Left ventricle myocardium superior (tissue), 1 donor: ENCODE measurements around the gene ULK1. TPM values are rescaled to one million over a fixed set of nuclear protein-coding genes. Genes with fewer than 3 reads are reported as not detected.
A peak's percentile ranks its signal among the peaks of the same experiment; 100 is the strongest.

ENCODE experiments used
- ATAC-seq: fragments of 200-7000 bp; cut with Tn5 transposase; one replicate; pipeline ENCODE4 v1.9.1; 2020; ENCODE audit warnings: mild to moderate bottlenecking, moderate library complexity
- DNase-seq: peaks from one replicate; pipeline ENCODE4 v3.0.0-alpha.2; 2020
- intact Hi-C: fragments of 100-400 bp; cut with micrococcal nuclease; formaldehyde crosslinking; loops from one replicate; pipeline ENCODE4 v1.11.0; 2022
- total RNA-seq: library from RNA; stranded (reverse); fragmentation: NEBNext Ultra II Directional; extraction: Animal tissue kit (Norgen Biotek cat#: 25700); gene quantifications from one replicate; pipeline ENCODE4 v1.2.1, GENCODE V29; 2021
- donor health status: DM: no; HTN: yes; CAD: no; lungs with severe emphysema.

ULK1 gene
- total RNA-seq, 1 donor from 2014 or later = 64.0 TPM

GRCh38 chr12:131915823-131916222, 21.4 kb downstream of the ULK1 start:
- no peak for DNase-seq
- intact Hi-C loops = no loop called here
- no peak for ATAC-seq

GRCh38 chr12:131916306-131917138, 22.1 kb downstream of the ULK1 start:
- DNase-seq (peak; percentile 30), ATAC-seq (no peak)
- intact Hi-C loops = no loop called here

GRCh38 chr12:131917139-131917710, 22.8 kb downstream of the ULK1 start:
- intact Hi-C loops = no loop called here
- no peak for ATAC-seq
- no peak for DNase-seq

- intact Hi-C loops = no loop called here
- no peak for DNase-seq
- no peak for ATAC-seq
These were observed 23.4 kb downstream of the ULK1 start for GRCh38 chr12:131917711-131918306.

GRCh38 chr12:131918311-131919050, 24.1 kb downstream of the ULK1 start:
- ATAC-seq = no peak
- DNase-seq = no peak
- intact Hi-C loops = no loop called here

GRCh38 chr12:131919051-131919347, 24.6 kb downstream of the ULK1 start:
- DNase-seq (no peak), ATAC-seq (no peak)
- intact Hi-C loops = no loop called here

GRCh38 chr12:131919366-131920156, 25.1 kb downstream of the ULK1 start:
- no peak for ATAC-seq
- intact Hi-C loops = no loop called here
- no peak for DNase-seq

- DNase-seq = no peak
- no peak for ATAC-seq
- intact Hi-C loops = no loop called here
These were observed 25.7 kb downstream of the ULK1 start for GRCh38 chr12:131920157-131920508.

- DNase-seq (peak; percentile 63), ATAC-seq (peak; percentile 52)
- intact Hi-C loops = no loop called here
These were observed 26.7 kb downstream of the ULK1 start for GRCh38 chr12:131920902-131921840.

- DNase-seq (peak; percentile 75), ATAC-seq (peak; percentile 81)
- intact Hi-C loops = no loop called here
These were observed 27.7 kb downstream of the ULK1 start for GRCh38 chr12:131921866-131922769.

- ATAC-seq = no peak
- no peak for DNase-seq
- intact Hi-C loops = no loop called here
These were observed 28.4 kb downstream of the ULK1 start for GRCh38 chr12:131922772-131923171.

- DNase-seq (no peak), ATAC-seq (no peak)
- intact Hi-C loops = no loop called here
These were observed 28.8 kb downstream of the ULK1 start for GRCh38 chr12:131923260-131923659.

- DNase-seq (no peak), ATAC-seq (no peak)
- intact Hi-C loops = no loop called here
These were observed 33.0 kb downstream of the ULK1 start for GRCh38 chr12:131927110-131928079.

- intact Hi-C loops = no loop called here
- no peak for DNase-seq
- peak; percentile 21 for ATAC-seq
These were observed 33.8 kb downstream of the ULK1 start for GRCh38 chr12:131928080-131928710.

GRCh38 chr12:131928711-131929580, 34.5 kb downstream of the ULK1 start, which contains the start of gene PUS1:
PUS1 (plus strand) TSS chr12:131929276; CDS start chr12:131929723, 447 bp downstream.
- peak; percentile 97 for ATAC-seq
- intact Hi-C loops = no loop called here
- peak; percentile 95 for DNase-seq
